HG02678 (cell line): ENCODE results near the gene ZKSCAN1.
"Not testable (repeated sequence)": the region's sequence is repeated elsewhere in the genome, so short reads cannot be mapped to it uniquely, and the experiment has no call there.

ENCODE experiments used
- ATAC-seq: cut with Tn5 transposase; IDR thresholded peaks from one replicate; pipeline ENCODE4 v1.9.1; 2021; ENCODE audit warnings: mild to moderate bottlenecking, moderate library complexity; ENCODE audit not compliant: unreplicated experiment

Gene ZKSCAN1

GRCh38 chr7:100015232-100016214 lies at the start of gene ZKSCAN1:
Gene ZKSCAN1 (plus strand): TSS chr7:100015596. CDS start chr7:100023507, 7,911 bp downstream.
- ATAC-seq, result peak; percentile 96

- no peak for ATAC-seq
Observed at GRCh38 chr7:99969298-99969697, 46.1 kb upstream of the ZKSCAN1 start.

- ATAC-seq, result not testable (repeated sequence)
Observed at GRCh38 chr7:99969813-99970212, 45.6 kb upstream of the ZKSCAN1 start.

GRCh38 chr7:99971242-99971641 lies 44.2 kb upstream of the ZKSCAN1 start:
- ATAC-seq, result no peak

GRCh38 chr7:99973817-99974216 lies 41.6 kb upstream of the ZKSCAN1 start:
- not testable (repeated sequence) for ATAC-seq

- no peak for ATAC-seq
Observed at GRCh38 chr7:99974681-99975080, 40.7 kb upstream of the ZKSCAN1 start.

GRCh38 chr7:99975782-99976521 lies 39.4 kb upstream of the ZKSCAN1 start, which contains the start of gene AZGP1:
Gene AZGP1 (minus strand): TSS chr7:99976031. CDS start chr7:99976020, 11 bp downstream.
- no peak for ATAC-seq

GRCh38 chr7:99976626-99977025 lies 38.8 kb upstream of the ZKSCAN1 start:
- ATAC-seq, result no peak

- not testable (repeated sequence) for ATAC-seq
Observed at GRCh38 chr7:99979814-99980225, 35.6 kb upstream of the ZKSCAN1 start.

GRCh38 chr7:99980448-99980872 lies 34.9 kb upstream of the ZKSCAN1 start:
- ATAC-seq, result peak; percentile 77

GRCh38 chr7:99981066-99981465 lies 34.3 kb upstream of the ZKSCAN1 start:
- not testable (repeated sequence) for ATAC-seq

GRCh38 chr7:99984593-99984992 lies 30.8 kb upstream of the ZKSCAN1 start:
- ATAC-seq, result no peak

- not testable (repeated sequence) for ATAC-seq
Observed at GRCh38 chr7:99987306-99987705, 28.1 kb upstream of the ZKSCAN1 start.

- ATAC-seq, result no peak
Observed at GRCh38 chr7:99987846-99988245, 27.6 kb upstream of the ZKSCAN1 start.

- ATAC-seq, result no peak
Observed at GRCh38 chr7:99990460-99990852, 24.9 kb upstream of the ZKSCAN1 start.

- ATAC-seq, result not testable (repeated sequence)
Observed at GRCh38 chr7:99991543-99991942, 23.9 kb upstream of the ZKSCAN1 start.

GRCh38 chr7:99992330-99993038 lies 22.9 kb upstream of the ZKSCAN1 start:
- ATAC-seq, result no peak

- ATAC-seq, result no peak
Observed at GRCh38 chr7:99994819-99995218, 20.6 kb upstream of the ZKSCAN1 start.

- no peak for ATAC-seq
Observed at GRCh38 chr7:99996755-99997544, 18.4 kb upstream of the ZKSCAN1 start.

- ATAC-seq, result peak; percentile 45
Observed at GRCh38 chr7:99997545-99998137, 17.8 kb upstream of the ZKSCAN1 start.
